GM18873 (cell line): ENCODE data around the gene PTGES.
"Not testable (repeated sequence)": the region's sequence is repeated elsewhere in the genome, so short reads cannot be mapped to it uniquely, and the experiment has no call there.

ENCODE experiments used
- ATAC-seq: cut with Tn5 transposase; IDR thresholded peaks from one replicate; pipeline ENCODE4 v1.9.1; 2021; ENCODE audit warnings: mild to moderate bottlenecking, moderate library complexity, moderate number of reproducible peaks; ENCODE audit not compliant: unreplicated experiment, low FRiP score

Gene PTGES

DNA sequence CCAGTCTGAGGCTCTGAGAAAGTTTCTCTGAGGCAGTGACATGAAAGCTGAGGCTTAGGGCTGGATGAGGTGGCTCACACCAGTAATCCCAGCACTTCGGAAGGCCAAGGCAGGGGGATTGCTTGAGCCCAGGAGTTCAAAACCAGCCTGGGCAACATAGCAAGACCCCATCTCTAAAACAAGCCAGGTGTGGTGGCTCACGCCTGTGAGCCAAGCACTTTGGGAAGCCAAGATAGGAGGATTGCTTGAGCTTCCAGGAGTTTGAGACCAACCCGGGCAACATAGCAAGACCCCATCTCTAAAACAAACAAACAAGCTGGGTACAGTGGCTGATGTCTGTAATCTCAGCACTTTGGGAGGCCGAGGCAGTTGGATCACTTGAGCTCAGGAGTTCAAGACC lies 3.8 kb downstream of the PTGES start:
- ATAC-seq: not testable (repeated sequence)

- no peak for ATAC-seq
These were observed 4.6 kb downstream of the PTGES start for GRCh38 chr9:129748249-129748648.

DNA sequence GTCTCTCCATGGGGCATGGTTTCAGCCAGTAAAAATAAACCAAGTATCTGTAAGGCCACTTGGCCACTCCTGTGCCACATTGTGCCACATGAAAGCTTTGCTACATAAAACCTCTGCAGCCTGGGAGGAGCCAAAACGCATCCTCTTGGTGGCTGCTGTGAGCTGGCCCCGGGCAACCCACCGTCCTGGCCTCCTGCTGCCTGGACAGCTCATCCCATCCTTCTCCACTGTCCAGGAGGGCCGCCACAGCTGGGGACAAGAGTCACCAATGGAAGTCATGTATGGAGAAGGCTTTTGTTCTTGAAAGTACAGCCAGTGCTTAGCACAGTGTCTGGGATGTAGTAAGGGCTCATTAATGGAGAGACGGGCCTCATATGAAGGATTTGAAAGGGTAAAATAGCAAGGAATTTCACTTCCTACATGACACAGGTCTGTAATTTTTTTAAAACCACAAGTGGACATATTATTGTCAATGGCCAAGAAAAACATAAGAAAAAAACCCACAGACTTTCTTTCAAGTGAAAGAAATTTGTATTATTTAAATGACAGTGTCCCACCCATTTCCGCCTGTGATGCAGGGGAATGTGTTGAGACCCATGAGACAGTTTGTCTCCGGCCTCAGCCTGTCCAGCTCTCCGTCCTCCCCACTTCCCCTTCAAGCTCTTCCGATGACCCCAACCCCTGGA lies 6.6 kb downstream of the PTGES start:
- ATAC-seq: no peak

DNA sequence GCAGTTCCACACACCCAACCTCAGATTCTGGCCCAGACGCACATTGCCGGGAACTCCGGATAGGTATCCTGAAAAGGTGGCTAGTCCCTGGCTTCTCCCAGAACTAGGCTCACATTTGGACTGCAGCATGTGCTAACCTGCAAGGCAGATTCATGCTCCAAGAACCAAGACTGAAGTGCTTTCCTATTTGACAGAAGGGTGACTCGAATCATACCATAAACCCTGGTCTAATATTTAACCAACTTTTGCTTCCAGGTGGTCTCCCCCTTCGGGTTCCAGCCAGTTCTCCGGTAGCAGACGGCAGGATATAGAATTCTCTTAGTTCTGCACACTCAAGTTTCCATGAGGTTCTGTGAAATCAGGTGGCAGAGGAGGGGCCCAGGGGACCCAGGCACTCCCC lies 7.6 kb downstream of the PTGES start:
- ATAC-seq: no peak

DNA sequence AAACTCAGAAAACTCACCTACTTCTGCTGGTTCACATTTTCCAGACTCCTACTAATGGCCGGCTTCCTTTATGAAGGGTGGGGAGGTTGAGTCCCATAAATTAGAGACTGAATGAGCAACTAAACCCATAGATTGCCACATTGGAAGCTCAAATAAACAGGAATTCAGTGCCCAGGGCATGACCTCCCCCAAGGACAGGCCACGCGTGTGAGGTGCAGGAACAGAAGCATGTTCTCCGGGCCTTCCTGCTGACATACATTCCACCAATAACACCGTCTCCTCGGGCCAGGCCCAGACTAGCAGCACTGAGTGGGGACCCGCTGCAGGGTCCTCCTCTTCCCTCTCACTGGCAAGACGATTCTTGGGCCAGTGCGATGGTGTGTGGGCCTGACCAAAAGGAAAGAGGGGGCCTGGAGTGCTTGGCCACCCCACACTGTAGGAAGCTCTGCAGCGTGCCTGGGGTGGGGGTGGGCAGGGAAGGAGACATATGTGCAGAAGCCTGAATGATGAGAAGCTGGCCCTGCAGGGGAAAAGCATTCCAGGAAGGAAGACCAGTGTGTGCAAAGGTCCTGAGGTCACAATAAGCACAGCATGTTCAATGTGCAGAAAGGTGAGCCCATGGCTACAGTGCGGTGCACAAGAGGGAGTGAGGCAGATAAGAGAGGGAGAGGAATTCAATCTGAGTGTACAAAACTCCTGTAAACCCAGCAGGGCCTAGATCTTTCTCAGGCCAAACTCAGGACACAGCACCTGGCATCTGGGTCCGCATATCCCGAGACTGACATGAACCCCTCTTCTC lies 12.0 kb downstream of the PTGES start:
- ATAC-seq: no peak

DNA sequence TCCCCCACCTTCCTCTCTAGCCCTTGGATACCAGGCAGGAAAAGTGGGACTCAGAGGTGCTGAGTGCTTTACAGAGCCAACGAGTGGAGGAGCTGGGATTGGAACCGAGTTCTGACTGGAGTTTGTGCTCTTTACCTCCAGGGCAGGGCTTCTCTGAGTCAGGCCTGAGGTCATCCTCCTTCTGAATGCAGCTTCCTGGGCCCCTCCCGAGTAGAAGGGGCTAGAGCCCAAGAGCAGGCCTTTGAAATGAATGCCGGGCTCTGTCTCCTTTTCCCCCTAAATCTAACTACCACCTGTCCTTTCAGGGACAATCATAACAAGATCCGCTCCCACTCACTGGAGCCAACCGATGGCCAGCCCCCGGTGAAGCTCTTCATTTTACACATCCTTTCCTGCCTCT lies 12.7 kb downstream of the PTGES start:
- ATAC-seq: no peak

DNA sequence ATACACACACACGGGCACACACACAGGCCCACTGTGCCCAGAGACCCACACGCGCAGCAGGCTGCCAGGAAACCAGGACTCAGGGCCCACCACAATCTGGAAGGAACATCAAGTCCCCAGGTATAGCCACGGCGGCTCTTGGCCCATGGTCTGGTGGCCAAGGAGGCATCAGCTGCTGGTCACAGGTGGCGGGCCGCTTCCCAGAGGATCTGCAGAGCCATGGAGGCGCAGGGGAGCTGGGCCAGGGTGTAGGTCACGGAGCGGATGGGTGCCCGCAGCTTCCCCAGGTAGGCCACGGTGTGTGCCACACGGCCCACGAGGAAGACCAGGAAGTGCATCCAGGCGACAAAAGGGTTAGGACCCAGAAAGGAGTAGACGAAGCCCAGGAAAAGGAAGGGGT lies 13.4 kb downstream of the PTGES start:
- no peak for ATAC-seq

DNA sequence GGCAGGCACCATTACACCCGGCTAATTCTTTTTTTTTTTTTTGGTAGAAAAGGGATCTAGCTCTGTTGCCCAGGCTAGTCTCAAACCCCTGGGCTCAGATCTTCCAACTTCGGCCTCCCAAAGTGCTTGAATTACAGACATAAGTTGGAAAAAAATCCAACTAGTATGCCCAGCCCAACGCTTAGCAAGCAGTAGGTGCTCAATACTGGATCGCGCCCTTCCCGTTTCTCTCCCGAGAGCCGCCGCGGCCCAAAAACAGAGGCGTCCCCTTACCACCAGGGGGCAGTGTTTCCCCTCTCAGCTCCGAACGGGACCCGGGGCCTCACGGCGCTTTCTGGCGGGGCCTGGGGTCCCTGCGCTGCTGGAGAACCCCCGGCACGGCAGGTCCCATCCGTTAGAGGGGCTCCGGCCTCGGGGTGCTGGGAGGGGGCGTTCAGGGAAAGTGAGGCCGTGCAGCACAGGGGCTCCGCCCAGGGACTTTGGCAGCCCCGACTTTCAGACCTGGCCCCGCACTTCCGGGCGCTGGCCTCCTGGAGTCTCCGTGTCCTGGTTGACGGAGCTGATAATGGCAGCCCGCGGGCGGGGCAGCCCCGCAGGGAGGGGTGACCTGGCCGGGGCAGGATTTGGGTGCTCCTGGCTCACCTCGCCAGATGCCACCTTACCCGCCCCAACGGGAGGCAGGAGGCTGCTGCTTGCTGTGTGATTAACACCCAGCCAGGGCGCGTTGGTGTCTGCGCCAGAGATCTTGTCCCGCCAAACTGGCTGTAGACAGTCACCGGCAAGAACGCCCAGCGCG lies 15.2 kb downstream of the PTGES start:
- peak; percentile 60 for ATAC-seq

GRCh38 chr9:129736334-129736733 lies 16.5 kb downstream of the PTGES start:
- ATAC-seq: no peak

DNA sequence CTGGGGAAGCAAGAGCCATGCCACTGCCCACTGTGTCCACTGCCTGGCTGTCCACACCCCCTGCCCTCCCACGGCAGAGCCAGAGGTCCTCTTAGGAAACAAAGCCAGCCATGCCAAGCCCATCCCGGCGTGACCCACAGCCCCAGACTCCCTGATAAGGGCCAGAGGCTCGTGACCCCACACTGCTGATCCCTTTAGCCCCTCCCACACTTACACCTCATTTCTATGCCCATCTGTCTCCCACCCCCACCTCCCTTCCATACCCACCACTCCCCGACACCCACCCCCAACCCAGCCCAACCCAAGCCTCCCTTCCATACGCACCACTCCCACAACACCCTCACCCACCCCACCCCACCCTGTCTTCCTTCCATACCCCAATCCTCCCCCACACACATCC lies 17.3 kb downstream of the PTGES start:
- ATAC-seq: no peak

DNA sequence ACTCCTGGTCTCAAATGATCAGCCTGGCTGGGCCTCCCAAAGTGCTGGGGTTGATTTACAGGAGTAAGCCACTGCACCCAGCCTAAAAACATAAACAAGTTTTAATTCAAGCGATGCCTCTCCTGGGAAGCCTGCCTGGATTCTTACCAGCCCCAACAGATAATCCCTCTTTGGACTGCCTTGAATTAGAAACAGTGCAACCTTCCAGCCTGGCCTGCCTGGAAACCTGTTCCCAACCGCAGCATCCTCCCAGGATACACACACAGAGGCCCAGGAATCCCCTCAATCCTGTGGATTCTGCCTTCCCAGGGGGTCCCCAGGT lies 19.2 kb downstream of the PTGES start:
- ATAC-seq: no peak

DNA sequence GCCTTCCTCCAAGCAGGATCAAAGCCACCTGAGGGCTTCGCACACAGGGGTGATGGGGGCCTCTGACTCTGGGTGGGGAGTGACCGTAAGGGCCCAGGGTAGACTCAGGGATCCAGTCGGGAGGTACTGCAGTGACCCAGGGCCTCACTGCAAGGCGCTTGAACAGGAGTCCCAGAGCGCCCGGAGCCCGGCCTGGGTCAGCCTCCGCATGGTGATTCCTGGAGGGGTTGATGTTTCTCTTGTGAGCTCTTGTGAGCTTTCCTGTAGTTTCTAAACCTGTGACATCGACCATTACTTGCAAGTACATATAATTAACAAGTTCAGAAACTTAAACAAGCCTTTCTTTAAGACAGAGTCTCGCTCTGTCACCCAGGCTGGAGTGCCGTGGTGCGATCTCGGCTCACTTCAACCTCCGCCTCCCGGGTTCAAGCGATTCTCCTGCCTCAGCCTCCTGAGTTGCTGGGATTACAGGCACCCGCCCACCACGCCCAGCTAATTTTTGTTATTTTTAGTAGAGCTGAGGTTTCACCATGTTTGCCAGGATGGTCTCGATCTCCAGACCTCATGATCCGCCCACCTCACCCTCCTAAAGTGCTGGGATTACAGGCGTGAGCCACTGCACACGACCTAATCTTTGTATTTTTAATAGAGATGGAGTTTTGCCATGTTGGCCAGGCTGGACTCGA lies 19.8 kb downstream of the PTGES start:
- no peak for ATAC-seq

DNA sequence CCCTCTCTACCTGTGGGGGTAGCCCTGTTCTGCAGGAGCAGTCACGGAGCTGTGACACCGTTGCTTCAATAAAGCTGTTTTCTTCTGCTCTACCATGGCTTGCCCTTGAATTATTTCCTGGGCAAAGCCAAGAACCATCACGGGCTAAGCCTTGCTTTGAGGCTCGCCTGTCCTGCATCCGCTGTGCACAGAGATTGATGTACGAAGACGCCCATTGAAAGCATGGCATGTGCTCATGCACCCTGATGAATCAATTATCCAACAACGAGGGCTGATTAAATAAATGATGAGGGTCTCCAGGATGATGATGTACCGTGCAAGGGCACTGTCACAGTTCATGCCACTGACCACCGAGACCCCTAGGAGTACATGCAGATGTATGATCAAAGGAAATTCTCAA lies 20.7 kb downstream of the PTGES start:
- ATAC-seq: no peak

DNA sequence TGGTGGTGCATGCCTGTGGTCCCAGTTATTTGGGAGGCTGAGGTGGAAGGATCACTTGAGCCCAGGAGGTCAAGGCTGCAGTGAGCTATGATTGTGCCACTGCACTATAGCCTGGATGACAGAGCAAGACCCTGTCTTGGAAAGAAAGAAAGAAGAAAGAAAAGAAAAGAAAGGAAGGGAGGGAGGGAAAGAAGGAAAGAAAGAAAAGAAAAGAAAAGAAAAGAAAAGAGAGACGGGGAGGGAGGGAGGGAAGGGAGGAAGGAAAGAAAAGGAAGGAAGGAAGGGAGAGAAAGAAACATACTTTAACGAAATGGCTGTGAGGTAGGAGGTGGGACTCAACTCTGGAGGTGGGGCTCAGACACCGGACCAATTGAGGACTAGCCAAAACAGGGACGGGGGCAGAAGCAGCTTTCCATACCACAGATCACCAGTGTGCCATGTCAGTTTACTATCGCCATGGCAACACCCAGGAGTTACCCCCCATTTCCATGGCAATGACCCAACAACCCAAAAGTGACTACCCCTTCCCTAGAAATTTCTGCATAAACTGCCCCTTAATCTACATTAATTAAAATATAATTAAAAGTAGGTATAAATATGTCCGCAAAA lies 21.3 kb downstream of the PTGES start:
- no peak for ATAC-seq

DNA sequence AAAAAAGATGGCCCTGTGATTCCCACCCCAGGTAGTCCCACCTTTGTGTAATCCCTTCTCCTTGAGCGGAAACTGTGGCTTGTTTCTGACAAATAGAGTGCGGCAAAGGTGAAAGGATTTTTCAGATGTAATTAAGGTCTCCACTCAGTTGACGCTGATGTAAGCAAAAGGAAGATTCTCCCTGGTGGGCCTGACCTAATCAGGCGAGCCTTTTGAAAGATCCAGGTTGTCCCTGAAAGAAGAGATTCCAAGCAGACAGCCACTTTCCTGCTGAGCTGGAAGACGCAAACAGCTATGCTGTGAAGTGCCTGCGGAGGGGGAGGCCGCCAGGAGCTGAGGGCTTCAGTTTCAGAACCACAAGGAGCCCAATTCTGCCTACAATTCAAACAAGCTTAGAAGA lies 24.1 kb downstream of the PTGES start:
- no peak for ATAC-seq

- ATAC-seq: no peak
These were observed 26.3 kb downstream of the PTGES start for GRCh38 chr9:129726322-129727160.

- ATAC-seq: no peak
These were observed 27.0 kb downstream of the PTGES start for GRCh38 chr9:129725795-129726251.

- ATAC-seq: no peak
These were observed 28.2 kb downstream of the PTGES start for GRCh38 chr9:129724456-129725190.

GRCh38 chr9:129722913-129723312 lies 29.9 kb downstream of the PTGES start:
- no peak for ATAC-seq
